Ishikawa (cell line): ENCODE data around the gene SLC25A41.

Experiments used
- CEBPB ChIP-seq: IDR thresholded peaks from 2 replicates; pipeline ENCODE4 v1.6.1; 2012
- CREB1 ChIP-seq: IDR thresholded peaks from 2 replicates; pipeline ENCODE4 v1.6.1; 2012; ENCODE audit warnings: low read depth
- EGR1 ChIP-seq: IDR thresholded peaks from 2 replicates; pipeline ENCODE4 v1.6.1; 2012
- EP300 ChIP-seq: IDR thresholded peaks from 2 replicates; pipeline ENCODE4 v1.6.1; 2012; ENCODE audit warnings: borderline replicate concordance
- FOXM1 ChIP-seq: IDR thresholded peaks from 2 replicates; pipeline ENCODE4 v1.6.1; 2012; ENCODE audit warnings: low read depth, borderline replicate concordance
- NFIC ChIP-seq: IDR thresholded peaks from 2 replicates; pipeline ENCODE4 v1.6.1; 2012
- RAD21 ChIP-seq: IDR thresholded peaks from 2 replicates; pipeline ENCODE4 v1.6.1; 2012; ENCODE audit warnings: low read depth
- REST ChIP-seq: IDR thresholded peaks from 2 replicates; pipeline ENCODE4 v1.6.1; 2012; ENCODE audit warnings: low read depth, mild to moderate bottlenecking
- TAF1 ChIP-seq: IDR thresholded peaks from 2 replicates; pipeline ENCODE4 v1.6.1; 2012; ENCODE audit warnings: low read depth, mild to moderate bottlenecking
- TCF12 ChIP-seq: IDR thresholded peaks from 2 replicates; pipeline ENCODE4 v1.6.1; 2012; ENCODE audit warnings: low read depth
- TEAD4 ChIP-seq: IDR thresholded peaks from 2 replicates; pipeline ENCODE4 v1.6.1; 2012
- YY1 ChIP-seq: IDR thresholded peaks from 2 replicates; pipeline ENCODE4 v1.6.1; 2012; ENCODE audit warnings: low read depth
- ZBTB7A ChIP-seq: IDR thresholded peaks from 2 replicates; pipeline ENCODE4 v1.6.1; 2012; ENCODE audit warnings: low read depth
- TF ChIP-seq, protein P1 (sequence below): IDR thresholded peaks from 2 replicates; pipeline ENCODE4 v1.6.1; 2012
- TF ChIP-seq, protein P2 (sequence below): IDR thresholded peaks from 2 replicates; pipeline ENCODE4 v1.6.1; 2012

The SLC25A41 gene

DNA sequence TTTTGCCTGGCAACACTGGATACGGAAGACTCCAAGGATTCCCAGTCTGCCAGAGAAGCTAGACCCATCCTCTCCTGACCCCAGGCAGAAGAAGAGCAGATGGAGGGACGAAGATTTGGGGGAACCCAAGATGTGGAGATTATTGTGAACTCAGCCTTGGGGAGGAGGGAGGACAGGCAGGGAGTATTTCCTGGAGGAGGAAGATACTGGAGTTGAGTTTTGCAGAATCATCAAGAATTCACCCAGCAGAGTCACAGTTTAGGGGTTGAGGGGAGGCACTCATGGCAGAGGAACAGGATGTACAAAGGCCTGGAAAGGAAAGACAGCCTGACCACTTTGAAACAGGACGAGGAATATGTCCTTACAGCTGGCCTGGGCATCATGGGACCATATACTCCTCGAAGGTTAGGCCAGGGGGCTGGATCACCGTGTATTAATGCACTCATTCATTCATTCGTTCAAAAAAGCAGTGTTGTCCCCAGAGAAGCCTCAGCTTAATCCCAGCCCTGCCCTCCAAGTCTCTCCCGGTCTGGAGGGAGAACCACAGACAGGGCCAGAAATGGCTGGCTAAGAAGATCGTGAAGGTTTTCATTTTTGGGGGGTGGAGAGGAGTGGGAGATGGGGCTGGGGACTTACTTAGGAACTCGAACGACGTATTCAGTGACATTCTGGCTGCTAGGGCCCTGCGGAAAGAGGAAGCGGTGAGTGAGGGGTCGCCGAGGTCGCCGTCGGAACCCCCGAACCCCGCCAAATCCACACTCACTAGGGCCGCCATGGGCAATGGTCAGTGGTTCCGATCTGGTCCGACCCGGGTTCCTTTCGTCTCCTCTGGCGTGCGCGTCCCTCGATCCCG, 41.1 kb downstream of the SLC25A41 start:
- TF ChIP-seq REST (no peak), EP300 (no peak), ZBTB7A (no peak; the same call in 1 of the 2 replicates), CREB1 (no peak), YY1 (no peak), RAD21 (no peak), TCF12 (no peak), EGR1 (no peak), TEAD4 (no peak), NFIC (no peak), CEBPB (no peak), TAF1 (no peak), FOXM1 (no peak)
- TF ChIP-seq, protein P1, sequence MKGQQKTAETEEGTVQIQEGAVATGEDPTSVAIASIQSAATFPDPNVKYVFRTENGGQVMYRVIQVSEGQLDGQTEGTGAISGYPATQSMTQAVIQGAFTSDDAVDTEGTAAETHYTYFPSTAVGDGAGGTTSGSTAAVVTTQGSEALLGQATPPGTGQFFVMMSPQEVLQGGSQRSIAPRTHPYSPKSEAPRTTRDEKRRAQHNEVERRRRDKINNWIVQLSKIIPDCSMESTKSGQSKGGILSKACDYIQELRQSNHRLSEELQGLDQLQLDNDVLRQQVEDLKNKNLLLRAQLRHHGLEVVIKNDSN: no peak
- TF ChIP-seq, protein P2, sequence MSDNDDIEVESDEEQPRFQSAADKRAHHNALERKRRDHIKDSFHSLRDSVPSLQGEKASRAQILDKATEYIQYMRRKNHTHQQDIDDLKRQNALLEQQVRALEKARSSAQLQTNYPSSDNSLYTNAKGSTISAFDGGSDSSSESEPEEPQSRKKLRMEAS: no peak

DNA sequence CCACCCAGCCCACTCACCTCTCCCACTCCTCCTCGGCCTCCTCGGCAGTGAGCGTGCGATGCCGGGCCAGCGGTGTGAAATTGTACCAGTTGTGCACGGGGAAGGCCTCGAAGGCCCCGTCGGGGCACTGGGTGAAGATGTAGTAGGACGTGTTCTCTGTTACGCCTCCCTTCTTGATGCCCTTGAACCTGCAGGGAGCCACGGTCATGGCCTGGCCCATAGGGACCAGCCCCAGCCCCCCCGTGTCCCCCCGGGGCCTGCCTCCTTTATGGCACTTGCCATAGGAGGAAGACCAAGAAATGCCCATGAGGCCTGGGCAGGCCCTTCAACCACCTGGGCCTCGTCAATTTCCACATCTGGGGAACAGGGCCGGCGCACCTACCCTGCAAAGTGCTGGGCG, 46.2 kb downstream of the SLC25A41 start:
- TF ChIP-seq RAD21: no peak
- TF ChIP-seq NFIC: no peak
- no peak for TF ChIP-seq EGR1
- TF ChIP-seq TEAD4: no peak
- TF ChIP-seq EP300: no peak
- TF ChIP-seq CREB1: no peak
- TF ChIP-seq FOXM1: no peak
- no peak for TF ChIP-seq TAF1
- no peak for TF ChIP-seq YY1

- TF ChIP-seq CREB1: no peak
- TF ChIP-seq CEBPB: no peak
- no peak for TF ChIP-seq REST
- no peak for TF ChIP-seq TCF12
- TF ChIP-seq, protein P2: no peak
- no peak for TF ChIP-seq ZBTB7A
- no peak for TF ChIP-seq EGR1
- no peak for TF ChIP-seq NFIC
These were observed 49.2 kb downstream of the SLC25A41 start for GRCh38 chr19:6384381-6384780.

GRCh38 chr19:6383188-6383587, 50.4 kb downstream of the SLC25A41 start:
- TF ChIP-seq, protein P2: no peak
- no peak for TF ChIP-seq NFIC
- TF ChIP-seq FOXM1: no peak
- no peak for TF ChIP-seq CEBPB

DNA sequence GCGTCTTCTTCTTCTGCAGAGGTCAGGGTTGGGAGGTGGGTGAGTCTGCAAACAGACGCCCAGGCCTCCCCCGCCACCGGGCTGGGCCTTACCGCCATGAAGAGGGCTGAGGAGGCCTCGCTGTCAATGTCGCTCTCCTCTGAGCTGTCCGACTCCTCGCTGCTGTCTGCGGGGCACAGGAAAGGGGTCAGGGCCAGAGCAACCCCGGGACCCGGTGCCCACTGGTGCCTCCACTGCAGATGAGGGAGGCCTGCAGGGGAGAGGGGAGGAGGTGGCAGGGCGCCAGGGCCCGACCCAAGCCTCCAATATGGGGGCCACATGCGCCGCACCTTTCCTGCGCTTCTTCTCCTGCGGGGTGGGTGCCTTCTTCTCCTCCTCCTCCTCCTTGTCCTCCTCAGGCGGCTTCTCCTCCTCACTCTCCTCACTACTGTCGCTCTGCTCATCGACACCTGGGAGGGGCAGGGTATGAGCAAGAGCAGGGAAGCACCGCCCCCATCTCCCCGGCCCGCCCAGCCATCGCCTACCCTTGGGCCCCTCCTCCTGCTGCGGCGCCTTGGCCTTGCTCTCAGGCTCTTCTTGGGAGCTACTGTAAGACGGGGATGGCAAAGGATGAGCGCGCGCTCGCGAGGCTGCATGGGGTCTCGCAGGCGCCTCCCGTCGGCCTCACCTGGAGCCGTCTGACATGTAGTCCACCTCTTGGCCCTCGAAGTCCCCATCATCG, 52.4 kb downstream of the SLC25A41 start:
- TF ChIP-seq FOXM1 (no peak), NFIC (no peak), YY1 (no peak), TCF12 (no peak)
- TF ChIP-seq, protein P1: no peak
- TF ChIP-seq, protein P2: no peak

DNA sequence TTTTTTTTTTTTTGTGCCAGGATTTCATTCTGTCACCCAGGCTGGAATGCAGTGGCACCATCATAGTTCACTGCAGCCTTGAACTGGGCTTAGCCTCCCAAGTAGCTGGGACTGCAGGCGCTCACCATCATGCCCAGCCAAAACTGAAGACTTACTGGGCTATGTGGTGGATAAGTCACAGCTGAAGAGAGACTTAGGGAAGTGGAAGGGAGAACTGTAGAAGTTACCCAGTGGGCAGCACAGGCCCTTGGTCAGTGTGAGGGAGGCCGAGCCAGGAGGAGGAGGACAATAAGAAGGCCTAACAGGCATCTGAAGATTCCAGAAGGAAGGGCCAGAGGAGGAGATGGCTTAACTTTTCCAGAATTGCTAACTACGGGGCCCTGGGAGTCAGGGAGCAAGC, 53.8 kb downstream of the SLC25A41 start:
- TF ChIP-seq REST (no peak), CREB1 (no peak), CEBPB (no peak), TCF12 (no peak), YY1 (no peak), FOXM1 (no peak), RAD21 (no peak), ZBTB7A (no peak), TAF1 (no peak), NFIC (no peak), EGR1 (no peak), TEAD4 (no peak), EP300 (no peak)
- TF ChIP-seq, protein P1: no peak
- TF ChIP-seq, protein P2: no peak
